CD4-positive, alpha-beta T cell treated with Interleukin-2 at 100 ng/mL for 4 hours (primary cell): ENCODE measurements around the gene HDLBP.

Experiments
- DNase-seq: peaks from one replicate; pipeline ENCODE4 v3.0.0-alpha.2; 2020; ENCODE audit warnings: low spot score

The HDLBP gene

DNA sequence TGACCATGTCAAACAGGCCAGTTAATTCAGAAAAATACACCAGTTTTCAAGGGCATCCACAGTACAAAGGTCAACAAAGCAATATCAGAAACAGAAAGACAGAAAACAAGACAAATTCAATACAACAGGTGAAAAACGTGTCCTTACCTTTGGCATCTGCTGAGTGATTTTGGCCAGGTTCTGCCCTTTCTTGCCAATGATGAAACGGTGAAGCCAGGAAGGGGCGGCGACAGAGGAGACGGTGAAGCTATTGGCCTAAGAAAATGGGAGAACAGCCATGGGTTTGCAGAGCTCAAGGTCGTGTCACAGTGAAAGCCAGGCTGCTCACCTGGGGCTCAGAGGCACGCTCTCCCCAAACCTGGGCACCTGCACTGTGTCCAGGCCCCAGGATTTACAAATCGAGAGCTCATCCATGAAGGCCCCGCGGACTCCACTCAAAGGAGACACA is 60.5 kb downstream of the HDLBP start:
- no peak for DNase-seq

GRCh38 chr2:241252778-241253475 is 62.5 kb downstream of the HDLBP start:
- no peak for DNase-seq

DNA sequence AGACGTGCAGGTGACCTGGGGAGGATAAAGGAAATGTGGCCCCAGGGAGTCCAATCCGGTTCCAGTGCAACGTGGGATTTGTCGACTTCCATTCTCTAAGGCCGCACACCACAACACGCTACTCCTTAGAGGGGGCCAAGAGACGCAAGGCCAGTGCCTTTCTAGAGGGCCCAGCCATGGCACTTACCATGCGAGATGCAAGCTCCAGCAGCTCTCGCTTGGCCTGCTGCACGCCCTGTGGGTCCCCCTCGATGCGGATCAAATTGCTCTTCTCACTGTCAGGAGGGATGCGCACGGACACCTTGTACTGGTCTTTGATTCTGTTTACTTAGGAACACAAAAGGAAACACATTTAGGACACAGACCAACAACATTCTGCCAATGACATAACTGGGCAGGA is 65.8 kb downstream of the HDLBP start:
- no peak for DNase-seq

- DNase-seq = no peak
Observed at GRCh38 chr2:241248897-241249296, 66.6 kb downstream of the HDLBP start.

DNA sequence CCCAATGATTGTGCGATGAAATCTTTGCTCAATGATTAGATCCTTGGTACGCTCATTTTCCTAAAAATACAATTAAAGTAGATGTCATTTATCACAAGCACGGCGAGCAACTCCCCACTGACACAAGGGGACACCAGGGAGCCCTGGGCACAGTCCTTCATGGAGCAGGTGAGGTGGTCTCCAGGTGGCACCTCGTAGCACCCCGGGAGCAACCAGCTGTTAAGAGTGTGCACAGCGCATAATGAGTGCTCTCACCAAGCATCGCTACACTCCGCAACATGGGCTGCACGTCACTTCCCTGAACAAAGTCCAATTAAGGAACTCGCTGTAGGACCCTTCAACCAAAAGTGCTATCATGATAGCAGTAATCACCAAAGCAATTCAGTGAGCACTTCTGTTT is 67.2 kb downstream of the HDLBP start:
- DNase-seq = no peak

DNA sequence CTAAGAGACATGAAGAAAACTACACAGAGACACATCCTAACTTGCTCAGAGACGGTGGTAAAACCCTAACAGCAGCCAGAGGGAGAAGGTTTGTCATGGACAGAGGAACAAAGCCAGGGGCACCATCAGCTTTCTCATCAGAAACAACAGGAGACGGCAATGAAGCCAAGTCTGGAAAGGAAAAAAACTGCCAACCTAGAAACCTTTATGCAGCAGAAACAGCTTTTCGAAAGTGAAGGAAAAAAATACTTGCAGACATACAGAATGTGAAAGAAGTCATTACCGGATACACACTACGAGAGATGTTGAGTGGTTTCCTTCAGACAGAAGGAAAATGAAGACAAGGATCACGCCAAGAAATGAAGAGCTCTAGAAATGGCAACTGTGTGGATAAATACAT is 71.1 kb downstream of the HDLBP start:
- DNase-seq = no peak

DNA sequence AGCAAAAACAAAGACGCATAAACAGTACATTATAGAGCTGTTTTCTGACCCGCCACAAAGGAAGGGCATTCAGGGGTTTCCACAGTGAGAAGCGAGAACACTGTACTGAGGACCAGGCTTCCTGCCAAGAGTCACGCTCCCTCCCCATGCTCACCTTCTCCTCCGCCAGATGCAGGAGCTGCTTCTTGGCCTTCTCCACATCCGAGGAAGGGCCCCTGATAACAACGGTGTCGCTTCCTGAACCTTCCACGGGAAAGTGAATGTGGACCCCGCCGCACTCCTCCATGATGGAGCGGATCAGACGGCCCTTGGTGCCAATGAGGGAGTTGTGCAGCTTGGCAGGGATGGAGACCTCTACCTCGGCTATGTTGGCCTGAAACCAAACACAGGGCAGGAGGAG is 73.2 kb downstream of the HDLBP start:
- DNase-seq = no peak

- no peak for DNase-seq
Observed at GRCh38 chr2:241241669-241242068, 73.8 kb downstream of the HDLBP start.

DNA sequence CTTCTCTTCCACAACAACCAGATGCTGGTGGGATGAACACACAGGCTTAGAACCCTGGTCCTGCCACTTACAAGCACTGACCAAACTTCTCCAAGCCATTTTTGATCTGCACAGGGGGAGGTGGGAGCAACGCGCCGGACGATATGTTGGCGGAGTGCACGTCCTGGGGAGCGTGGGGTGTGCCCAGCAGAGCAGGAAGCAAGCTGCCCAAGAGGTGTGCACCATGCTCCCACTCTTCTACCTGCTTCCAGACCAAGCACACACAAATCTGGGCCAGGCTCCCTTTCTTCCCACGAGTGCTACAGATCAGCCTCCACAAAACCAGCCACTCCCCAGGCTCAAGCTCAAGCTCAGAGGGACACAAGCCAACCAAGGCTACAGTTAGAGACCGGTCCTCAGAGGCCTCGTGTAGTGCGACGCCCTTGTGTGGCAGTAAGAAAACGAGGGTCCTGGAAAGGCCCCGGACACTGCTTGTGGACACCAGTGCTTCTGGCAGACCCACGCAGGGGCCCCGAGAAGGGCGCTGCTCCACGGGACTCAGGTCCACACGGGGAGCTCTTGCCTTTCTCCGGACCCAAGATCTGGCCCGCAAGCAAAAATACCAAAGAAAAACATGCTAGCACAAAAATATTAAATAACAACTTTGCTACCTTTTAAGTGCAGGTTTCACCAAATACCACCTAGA is 75.0 kb downstream of the HDLBP start:
- no peak for DNase-seq

DNA sequence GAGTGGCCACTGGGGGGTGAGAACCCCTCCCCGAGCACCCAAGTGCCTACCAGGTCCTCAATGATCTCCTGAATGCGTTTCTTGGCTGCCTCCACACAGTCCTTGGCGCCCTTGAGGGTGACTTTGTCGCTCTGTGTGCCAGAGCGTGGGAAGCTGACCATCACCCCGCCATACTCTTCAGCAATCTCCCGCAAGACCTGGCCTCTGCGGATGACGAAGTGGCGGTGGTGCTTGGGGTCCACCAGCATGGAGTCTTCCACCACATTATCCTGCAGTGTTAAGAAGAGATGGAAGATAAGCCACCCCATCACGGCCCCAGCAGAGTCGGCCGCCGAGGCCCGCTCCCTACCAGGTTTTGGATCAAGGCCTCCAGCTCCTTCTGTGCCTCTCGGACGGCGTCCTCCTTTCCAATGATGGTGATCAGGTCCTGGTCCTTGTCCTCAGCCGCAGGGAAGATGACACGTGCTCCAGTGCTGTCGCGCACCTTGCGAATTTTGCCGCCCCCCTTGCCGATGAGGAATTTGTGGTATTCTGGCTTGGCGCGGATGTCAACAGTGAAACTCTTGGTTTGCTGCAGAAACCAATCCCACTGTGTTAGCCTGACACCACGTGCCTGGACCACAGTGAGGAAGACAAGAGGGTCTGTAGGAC is 75.8 kb downstream of the HDLBP start:
- DNase-seq = no peak

DNA sequence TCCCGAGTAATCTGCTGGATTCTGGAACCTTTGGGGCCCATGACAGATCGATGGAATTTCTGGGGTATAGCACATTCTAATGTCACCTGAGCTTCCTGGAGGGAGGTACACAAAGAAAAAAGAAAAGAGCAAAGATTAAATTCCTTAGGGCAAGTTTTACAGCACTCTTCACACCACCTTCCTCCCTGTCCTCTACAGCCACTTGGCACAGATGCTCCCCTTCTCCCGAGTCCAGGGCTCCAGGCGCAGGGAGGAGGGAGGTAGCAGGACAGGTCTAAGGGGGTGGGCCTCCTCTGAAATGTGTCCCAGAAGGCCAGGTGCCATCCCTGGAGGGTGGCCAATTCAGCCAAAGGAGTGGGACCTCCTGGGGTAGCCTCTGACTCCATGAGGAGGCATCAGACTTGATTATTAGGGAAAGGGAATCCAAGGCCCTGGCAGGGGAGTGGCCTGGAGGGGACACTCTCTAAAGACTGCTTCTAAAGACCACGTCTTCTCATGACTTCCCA is 76.7 kb downstream of the HDLBP start:
- no peak for DNase-seq

- no peak for DNase-seq
Observed at GRCh38 chr2:241237949-241238371, 77.5 kb downstream of the HDLBP start.

- DNase-seq = no peak
Observed at GRCh38 chr2:241237047-241237446, 78.4 kb downstream of the HDLBP start.

GRCh38 chr2:241235859-241236593 is 79.4 kb downstream of the HDLBP start:
- DNase-seq = no peak

- no peak for DNase-seq
Observed at GRCh38 chr2:241234962-241235740, 80.3 kb downstream of the HDLBP start.

DNA sequence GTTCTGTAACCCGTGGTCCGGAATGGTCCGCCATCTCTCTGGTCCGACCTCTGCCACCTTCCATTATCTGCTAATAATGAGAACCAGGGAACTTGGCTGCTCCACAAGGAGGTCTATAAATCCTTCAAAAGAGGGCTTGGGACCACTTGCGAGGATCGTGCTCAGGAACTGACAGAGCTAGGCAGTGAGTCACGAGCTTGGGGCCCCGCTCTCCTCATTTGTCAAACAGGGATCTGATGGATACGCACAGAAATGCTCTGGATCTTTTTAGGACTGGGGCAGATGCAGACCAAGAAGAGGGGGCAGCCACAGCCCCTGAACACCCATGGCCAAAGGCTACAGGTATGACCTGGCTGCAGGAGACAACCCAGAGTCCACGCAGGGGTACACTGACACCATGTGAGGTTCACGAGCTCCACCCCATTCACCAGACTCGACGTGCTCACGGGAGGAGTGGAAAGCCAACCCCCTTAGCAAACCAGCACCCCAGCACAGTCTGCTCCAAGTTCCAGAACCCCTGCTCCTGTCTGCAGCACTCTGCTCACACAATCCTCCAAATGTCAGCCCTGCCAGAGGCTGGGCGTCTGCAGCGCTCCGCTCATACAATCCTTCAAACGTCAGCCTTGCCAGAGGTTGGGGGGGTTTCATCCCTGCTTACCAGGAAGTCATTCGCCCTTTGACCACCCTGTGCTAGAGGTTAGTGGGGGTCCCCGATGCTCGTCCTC is 81.2 kb downstream of the HDLBP start:
- no peak for DNase-seq

GRCh38 chr2:241232736-241233575 is 82.5 kb downstream of the HDLBP start:
- no peak for DNase-seq

DNA sequence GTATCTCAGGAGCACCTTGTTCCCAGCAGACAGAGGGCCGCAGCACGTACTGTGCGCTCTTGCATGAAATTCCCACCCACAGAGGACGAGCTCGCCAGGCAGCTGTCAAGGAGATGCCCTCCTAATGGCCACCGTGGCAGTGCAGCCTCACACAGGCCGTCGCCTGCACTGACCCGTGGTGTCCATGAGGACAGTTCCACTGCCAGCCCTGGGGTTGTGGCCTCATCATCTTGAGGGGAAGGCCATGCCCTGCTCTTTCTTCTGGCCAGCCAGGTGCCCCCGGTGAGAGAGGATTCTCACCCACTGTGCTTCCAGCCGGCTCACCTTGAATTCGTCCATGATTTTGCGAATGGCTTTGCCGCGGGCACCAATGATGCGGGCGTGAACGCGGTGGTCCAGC is 85.0 kb downstream of the HDLBP start:
- no peak for DNase-seq

- no peak for DNase-seq
Observed at GRCh38 chr2:241229563-241230401, 85.7 kb downstream of the HDLBP start.
